ENCODE measurements around the gene SELENOO.
"Not testable (repeated sequence)": the region's sequence is repeated elsewhere in the genome, so short reads cannot be mapped to it uniquely, and the experiment has no call there.

Gene SELENOO

GRCh38 chr22:50200461-50201190 lies at the start of gene SELENOO:
SELENOO (plus strand) TSS chr22:50201011; CDS start chr22:50201037, 26 bp downstream.
- peak; percentile 87 to 91 for DNase-seq

- no peak for DNase-seq
Observed at GRCh38 chr22:50151571-50152537, 49.0 kb upstream of the SELENOO start.

GRCh38 chr22:50153056-50153755 lies 47.6 kb upstream of the SELENOO start:
- no peak for DNase-seq

- DNase-seq = no peak
Observed at GRCh38 chr22:50153756-50154140, 47.1 kb upstream of the SELENOO start.

- no peak for DNase-seq
Observed at GRCh38 chr22:50157709-50158375, 43.0 kb upstream of the SELENOO start.

GRCh38 chr22:50160947-50161346 lies 39.9 kb upstream of the SELENOO start:
- no peak for DNase-seq

- no peak for DNase-seq
Observed at GRCh38 chr22:50161508-50162390, 39.1 kb upstream of the SELENOO start.

- DNase-seq = no peak
Observed at GRCh38 chr22:50162391-50162956, 38.3 kb upstream of the SELENOO start.

- no peak for DNase-seq
Observed at GRCh38 chr22:50165436-50166123, 35.2 kb upstream of the SELENOO start.

GRCh38 chr22:50167689-50168489 lies 32.9 kb upstream of the SELENOO start:
- DNase-seq = no peak

GRCh38 chr22:50168490-50169180 lies 32.2 kb upstream of the SELENOO start:
- DNase-seq = not testable (repeated sequence)

GRCh38 chr22:50169181-50169759 lies 31.5 kb upstream of the SELENOO start:
- no peak for DNase-seq

GRCh38 chr22:50169774-50170341 lies 31.0 kb upstream of the SELENOO start:
- DNase-seq = peak; percentile 69

GRCh38 chr22:50170453-50171318 lies 30.1 kb upstream of the SELENOO start, which contains the start of gene PANX2:
PANX2 (plus strand) TSS chr22:50170731; CDS start chr22:50170731, 0 bp downstream.
- no peak for DNase-seq

GRCh38 chr22:50171319-50171964 lies 29.4 kb upstream of the SELENOO start:
- DNase-seq = no peak

GRCh38 chr22:50171965-50172421 lies 28.8 kb upstream of the SELENOO start:
- DNase-seq = no peak

Data from stimulated activated CD4-positive, alpha-beta T cell treated with anti-CD3 and anti-CD28 coated beads, Interleukin-4, amount 100 ng/mL, for 4 hours (primary cell).